ENCODE results near the gene CAV1. TPM values are rescaled to one million over a fixed set of nuclear protein-coding genes. Genes with fewer than 3 reads are reported as not detected.

The CAV1 gene
- total RNA-seq, 1 donor from 2014 or later: 157 TPM

GRCh38 chr7:116529250-116529649 lies 4.4 kb downstream of the CAV1 start:
- H3K27me3 ChIP-seq (ENCODE audit: control insufficient read depth, insufficient read depth, low read length): no peaks in the 10 kb centered on the region
- FAIRE-seq: no peak
- H3K4me3 ChIP-seq (ENCODE audit: low read depth, low read length): no peak overlapping the region
- no peak for TF ChIP-seq CTCF (IDR thresholded peaks at IDR 0.05; ENCODE audit: insufficient read depth, low read length, severe bottlenecking)
- H3K36me3 ChIP-seq (ENCODE audit: control insufficient read depth, insufficient read depth, low read length): peaks cover 16% of the 10 kb centered on the region
- no peak for DNase-seq (ENCODE audit: low read depth)

GRCh38 chr7:116530107-116530820 lies 5.4 kb downstream of the CAV1 start:
- TF ChIP-seq CTCF (IDR thresholded peaks at IDR 0.05; ENCODE audit: insufficient read depth, low read length, severe bottlenecking): no peak
- no peak for FAIRE-seq

GRCh38 chr7:116532102-116532688 lies 7.4 kb downstream of the CAV1 start:
- TF ChIP-seq CTCF (IDR thresholded peaks at IDR 0.05; ENCODE audit: insufficient read depth, low read length, severe bottlenecking): no peak
- no peak overlapping the region for H3K4me3 ChIP-seq (ENCODE audit: low read depth, low read length)

More at GRCh38 chr7:116530107-116530820, 5.4 kb downstream of the CAV1 start:
- DNase-seq (ENCODE audit: low read depth): no peak
- H3K27me3 ChIP-seq (ENCODE audit: control insufficient read depth, insufficient read depth, low read length): no peaks in the 10 kb centered on the region
- peaks cover 19% of the 10 kb centered on the region for H3K36me3 ChIP-seq (ENCODE audit: control insufficient read depth, insufficient read depth, low read length)
- H3K4me3 ChIP-seq (ENCODE audit: low read depth, low read length): no peak overlapping the region

GRCh38 chr7:116534790-116535189 lies 10.0 kb downstream of the CAV1 start:
- peaks cover 29% of the 10 kb centered on the region for H3K36me3 ChIP-seq (ENCODE audit: control insufficient read depth, insufficient read depth, low read length)
- FAIRE-seq: no peak
- no peak for DNase-seq (ENCODE audit: low read depth)
- no peaks in the 10 kb centered on the region for H3K27me3 ChIP-seq (ENCODE audit: control insufficient read depth, insufficient read depth, low read length)
- TF ChIP-seq CTCF (IDR thresholded peaks at IDR 0.05; ENCODE audit: insufficient read depth, low read length, severe bottlenecking): no peak
- H3K4me3 ChIP-seq (ENCODE audit: low read depth, low read length): no peak overlapping the region

More at GRCh38 chr7:116532102-116532688, 7.4 kb downstream of the CAV1 start:
- Histone ChIP-seq H3K36me3 (ENCODE audit: control insufficient read depth, insufficient read depth, low read length) (peaks cover 20% of the 10 kb centered on the region), H3K27me3 (ENCODE audit: control insufficient read depth, insufficient read depth, low read length) (no peaks in the 10 kb centered on the region)
- FAIRE-seq (no peak), DNase-seq (ENCODE audit: low read depth) (no peak)

GRCh38 chr7:116535416-116535815 lies 10.6 kb downstream of the CAV1 start:
- no peak for TF ChIP-seq CTCF (IDR thresholded peaks at IDR 0.05; ENCODE audit: insufficient read depth, low read length, severe bottlenecking)
- peaks cover 30% of the 10 kb centered on the region for H3K36me3 ChIP-seq (ENCODE audit: control insufficient read depth, insufficient read depth, low read length)
- no peak for FAIRE-seq
- no peak overlapping the region for H3K4me3 ChIP-seq (ENCODE audit: low read depth, low read length)
- no peaks in the 10 kb centered on the region for H3K27me3 ChIP-seq (ENCODE audit: control insufficient read depth, insufficient read depth, low read length)
- DNase-seq (ENCODE audit: low read depth): no peak
